Upper lobe of right lung (tissue), 1 donor: ENCODE data around the gene KRT27. TPM values are rescaled to one million over a fixed set of nuclear protein-coding genes. Genes with fewer than 3 reads are reported as not detected.

Experiments used
- ATAC-seq: fragments of 200-7000 bp; cut with Tn5 transposase; one replicate; pipeline ENCODE4 v1.9.1; 2020; ENCODE audit warnings: mild to moderate bottlenecking, moderate library complexity
- DNase-seq: peaks from one replicate; pipeline ENCODE4 v3.0.0-alpha.2; 2020
- H3K27ac ChIP-seq: fragments of 200-600 bp; one replicate; pipeline ENCODE4 v1.8.0; 2022
- H3K27me3 ChIP-seq: fragments of 200-600 bp; one replicate; pipeline ENCODE4 v1.8.0; 2022; ENCODE audit warnings: mild to moderate bottlenecking
- H3K36me3 ChIP-seq: fragments of 200-600 bp; one replicate; pipeline ENCODE4 v1.8.0; 2022
- H3K4me1 ChIP-seq: fragments of 200-600 bp; one replicate; pipeline ENCODE4 v1.8.0; 2022
- H3K4me3 ChIP-seq: fragments of 200-600 bp; one replicate; pipeline ENCODE4 v1.8.0; 2022; ENCODE audit warnings: mild to moderate bottlenecking
- H3K9me3 ChIP-seq: fragments of 200-600 bp; one replicate; pipeline ENCODE4 v1.8.0; 2022
- CTCF ChIP-seq: fragments of 200-600 bp; IDR thresholded peaks from one replicate; pipeline ENCODE4 v1.8.0; 2022; ENCODE audit warnings: antibody characterized with exemption
- intact Hi-C: fragments of 100-400 bp; cut with DNase I; formaldehyde crosslinking; loops from one replicate; pipeline ENCODE4 v1.11.0; 2022
- total RNA-seq: library from RNA; stranded (reverse); fragmentation: NEBNext Ultra II Directional; extraction: Animal tissue kit (Norgen Biotek cat#: 25700); gene quantifications from one replicate; pipeline ENCODE4 v1.2.1, GENCODE V29; 2021
- donor health status: DM: no; HTN: yes; CAD: no; lungs with severe emphysema.

Gene KRT27
- total RNA-seq, 1 donor from 2014 or later, result 0.55 TPM

GRCh38 chr17:40803617-40804082 is 21.3 kb upstream of the KRT27 start:
- peak; percentile 86 for DNase-seq
- peaks cover 53% of the 10 kb centered on the region for H3K27me3 ChIP-seq
- no peaks in the 10 kb centered on the region for H3K36me3 ChIP-seq
- no peak overlapping the region for H3K4me3 ChIP-seq
- intact Hi-C loops, result no loop called here
- peak; percentile 99 for ATAC-seq
- no peak overlapping the region for H3K27ac ChIP-seq
- no peaks in the 10 kb centered on the region for H3K4me1 ChIP-seq
- H3K9me3 ChIP-seq, result no peaks in the 10 kb centered on the region
- TF ChIP-seq CTCF, result peak; percentile 91

- no peaks in the 10 kb centered on the region for H3K4me1 ChIP-seq
- intact Hi-C loops, result no loop called here
- H3K27ac ChIP-seq, result no peak overlapping the region
- peaks cover 54% of the 10 kb centered on the region for H3K27me3 ChIP-seq
- H3K9me3 ChIP-seq, result no peaks in the 10 kb centered on the region
- no peaks in the 10 kb centered on the region for H3K36me3 ChIP-seq
- DNase-seq (no peak), ATAC-seq (no peak)
- H3K4me3 ChIP-seq, result no peak overlapping the region
- no peak for TF ChIP-seq CTCF
These were observed 18.8 kb upstream of the KRT27 start for GRCh38 chr17:40801157-40801556.

- no peak for ATAC-seq
- Histone ChIP-seq H3K9me3 (no peaks in the 10 kb centered on the region), H3K4me1 (no peaks in the 10 kb centered on the region), H3K4me3 (no peak overlapping the region), H3K27me3 (peaks cover 49% of the 10 kb centered on the region), H3K36me3 (no peaks in the 10 kb centered on the region), H3K27ac (no peak overlapping the region)
- DNase-seq, result no peak
- TF ChIP-seq CTCF, result no peak
- intact Hi-C loops, result no loop called here
These were observed 18.0 kb upstream of the KRT27 start for GRCh38 chr17:40800381-40800780.

GRCh38 chr17:40799859-40800258 is 17.5 kb upstream of the KRT27 start, which contains the start of gene KRT28:
Gene KRT28 (minus strand): TSS chr17:40799959. CDS start chr17:40799893, 66 bp downstream.
- DNase-seq (no peak), ATAC-seq (no peak)
- TF ChIP-seq CTCF, result no peak
- Histone ChIP-seq H3K36me3 (no peaks in the 10 kb centered on the region), H3K4me1 (no peaks in the 10 kb centered on the region), H3K27me3 (peaks cover 44% of the 10 kb centered on the region), H3K9me3 (no peaks in the 10 kb centered on the region), H3K4me3 (no peak within 1 kb of the TSS), H3K27ac (no peak within 1 kb of the TSS)
- intact Hi-C loops, result no loop called here

GRCh38 chr17:40796846-40797245 is 14.5 kb upstream of the KRT27 start:
- Histone ChIP-seq H3K4me3 (no peak overlapping the region), H3K27me3 (peaks cover 39% of the 10 kb centered on the region), H3K9me3 (no peaks in the 10 kb centered on the region), H3K36me3 (no peaks in the 10 kb centered on the region), H3K4me1 (no peaks in the 10 kb centered on the region), H3K27ac (no peak overlapping the region)
- no peak for TF ChIP-seq CTCF
- DNase-seq (no peak), ATAC-seq (no peak)
- intact Hi-C loops, result no loop called here

GRCh38 chr17:40795019-40795667 is 12.8 kb upstream of the KRT27 start:
- Histone ChIP-seq H3K4me3 (no peak overlapping the region), H3K27me3 (peaks cover 26% of the 10 kb centered on the region), H3K9me3 (no peaks in the 10 kb centered on the region), H3K4me1 (no peaks in the 10 kb centered on the region), H3K27ac (no peak overlapping the region), H3K36me3 (no peaks in the 10 kb centered on the region)
- no peak for TF ChIP-seq CTCF
- DNase-seq, result no peak
- intact Hi-C loops, result no loop called here
- peak; percentile 77 for ATAC-seq
